Esophagus squamous epithelium (tissue), 4 donors: ENCODE measurements around the gene PRKCA.

Source experiments
- POLR2A ChIP-seq, 4 donors: fragments of 450-650 bp; IDR thresholded peaks; one replicate each; pipeline ENCODE4 v1.6.1; 2017; ENCODE audit warnings: antibody characterized with exemption in 4 of 4, mild to moderate bottlenecking in 4 of 4, moderate library complexity in 3 of 4
- TF ChIP-seq, protein P1 (sequence below), 6 experiments: fragments of 450-650 bp in 4 of 6; fragments of 200-600 bp in 2 of 6; sonication (generic) in 2 of 6; IDR thresholded peaks; one replicate each; pipeline ENCODE4 v1.5.1; 2016 to 2019; ENCODE audit warnings: antibody characterized with exemption in 6 of 6, mild to moderate bottlenecking in 4 of 6, moderate library complexity in 4 of 6

DNA sequence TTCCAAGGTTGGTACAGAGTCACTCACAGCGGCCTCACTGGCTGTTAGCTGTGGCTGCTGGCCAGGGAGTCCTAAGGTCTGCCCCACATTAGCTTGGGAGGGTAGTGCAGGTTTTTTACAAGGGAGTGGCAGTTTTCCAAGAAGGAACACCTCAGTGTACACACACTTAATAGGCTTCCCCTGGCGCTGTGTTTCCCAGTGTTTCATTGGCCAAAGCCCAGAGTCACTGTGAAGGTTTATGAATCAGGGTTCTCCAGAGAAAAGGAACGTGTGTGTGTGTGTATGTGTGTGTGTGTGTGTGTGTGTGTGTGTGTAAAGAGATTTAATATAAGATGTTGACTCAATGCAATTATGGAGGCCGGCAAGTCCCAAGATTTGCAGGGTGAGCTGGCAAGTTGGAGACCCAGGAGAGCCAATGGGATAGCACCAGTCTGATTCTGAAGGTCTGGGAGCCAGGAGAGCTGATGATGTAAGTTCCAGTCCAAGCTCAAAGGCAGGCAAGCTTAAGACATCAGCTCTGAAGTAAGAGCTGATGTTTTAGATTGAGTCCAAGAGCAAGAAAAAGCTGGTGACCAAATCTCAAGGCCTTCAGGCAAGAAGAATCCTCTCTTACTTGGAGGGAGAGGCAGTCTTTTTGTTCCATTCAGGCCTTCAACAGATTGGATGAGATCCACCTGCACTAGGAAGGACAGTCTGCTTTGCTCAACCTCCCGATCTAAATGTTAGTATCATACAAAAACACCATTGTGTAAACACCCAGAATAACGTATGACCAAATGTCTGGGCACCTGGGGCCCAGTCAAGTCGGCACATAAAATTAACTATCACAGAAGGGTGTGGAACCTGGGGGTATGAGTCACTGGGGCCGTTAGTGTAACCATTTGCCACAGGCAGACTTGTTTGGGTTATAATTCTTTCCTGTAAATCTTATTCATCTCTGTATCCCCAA is 206.8 kb downstream of the PRKCA start:
- no peak for TF ChIP-seq POLR2A (IDR thresholded peaks at IDR 0.05)
- TF ChIP-seq, protein P1, sequence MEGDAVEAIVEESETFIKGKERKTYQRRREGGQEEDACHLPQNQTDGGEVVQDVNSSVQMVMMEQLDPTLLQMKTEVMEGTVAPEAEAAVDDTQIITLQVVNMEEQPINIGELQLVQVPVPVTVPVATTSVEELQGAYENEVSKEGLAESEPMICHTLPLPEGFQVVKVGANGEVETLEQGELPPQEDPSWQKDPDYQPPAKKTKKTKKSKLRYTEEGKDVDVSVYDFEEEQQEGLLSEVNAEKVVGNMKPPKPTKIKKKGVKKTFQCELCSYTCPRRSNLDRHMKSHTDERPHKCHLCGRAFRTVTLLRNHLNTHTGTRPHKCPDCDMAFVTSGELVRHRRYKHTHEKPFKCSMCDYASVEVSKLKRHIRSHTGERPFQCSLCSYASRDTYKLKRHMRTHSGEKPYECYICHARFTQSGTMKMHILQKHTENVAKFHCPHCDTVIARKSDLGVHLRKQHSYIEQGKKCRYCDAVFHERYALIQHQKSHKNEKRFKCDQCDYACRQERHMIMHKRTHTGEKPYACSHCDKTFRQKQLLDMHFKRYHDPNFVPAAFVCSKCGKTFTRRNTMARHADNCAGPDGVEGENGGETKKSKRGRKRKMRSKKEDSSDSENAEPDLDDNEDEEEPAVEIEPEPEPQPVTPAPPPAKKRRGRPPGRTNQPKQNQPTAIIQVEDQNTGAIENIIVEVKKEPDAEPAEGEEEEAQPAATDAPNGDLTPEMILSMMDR (IDR thresholded peaks at IDR 0.05): no peak
